H1 (cell line): ENCODE data around the gene HOXA6. TPM values are rescaled to one million over a fixed set of nuclear protein-coding genes. Genes with fewer than 3 reads are reported as not detected.

Experiments
- polyA plus RNA-seq, 7 experiments: library from polyadenylated mRNA; depleted of rRNA in 3 of 7; stranded (reverse) in 5 of 7; unstranded in 2 of 7; fragments of >200 nt in 5 of 7; fragments of 200-250 nt in 2 of 7; gene quantifications; 1 replicate in 5 of 7; 2 replicates in 1 of 7; 4 replicates in 1 of 7; pipeline versions ENCODE4 v1.2.1 to v1.2.3, GENCODE V29; 2011 to 2013; ENCODE audit warnings: missing spikeins in 2 of 7, mixed read lengths in 2 of 7
- total RNA-seq: library from RNA; stranded (reverse); fragmentation: NEBNext Ultra II Directional; extraction: Animal tissue kit (Norgen Biotek cat#: 25700); gene quantifications from 2 replicates; pipeline ENCODE4 v1.2.1, GENCODE V29; 2021
- TF ChIP-seq, protein P1 (sequence below): fragments of 300-600 bp; sonication (generic); IDR thresholded peaks from 2 replicates; pipeline ENCODE4 v1.7.1; 2012; ENCODE audit warnings: low read length, moderate library complexity, mild to moderate bottlenecking, inconsistent platforms; ENCODE audit not compliant: insufficient replicate concordance

Gene HOXA6
- total and polyA plus RNA-seq, 2 of the 8 experiments (the other 6 are each of a cell fraction or from before 2014, with no cell fraction given): not detected

DNA sequence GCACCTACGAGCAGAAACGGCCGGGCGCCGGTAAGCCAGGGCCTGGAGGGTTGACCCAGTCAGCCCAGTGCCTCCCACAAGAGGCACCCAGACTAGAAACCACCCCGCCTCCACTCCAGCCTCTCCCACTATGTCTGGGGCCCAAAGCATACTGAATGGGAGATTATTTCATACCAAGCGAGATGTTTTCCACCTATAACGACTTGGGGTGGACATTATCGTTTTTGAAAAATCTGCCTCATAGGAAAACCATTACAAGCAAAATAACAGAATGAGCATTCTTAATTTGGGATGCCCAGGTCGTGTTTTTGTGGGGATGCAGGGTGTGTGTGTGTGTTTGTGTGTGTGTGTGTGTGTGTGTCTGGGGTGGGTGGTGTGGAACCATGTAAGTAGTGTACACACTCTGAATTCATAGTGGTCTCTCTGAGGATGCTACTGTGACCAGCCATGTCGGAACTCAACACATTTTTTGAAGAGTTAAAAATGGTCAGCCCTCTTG is 1.6 kb downstream of the HOXA6 start (continued):
- TF ChIP-seq, protein P1, sequence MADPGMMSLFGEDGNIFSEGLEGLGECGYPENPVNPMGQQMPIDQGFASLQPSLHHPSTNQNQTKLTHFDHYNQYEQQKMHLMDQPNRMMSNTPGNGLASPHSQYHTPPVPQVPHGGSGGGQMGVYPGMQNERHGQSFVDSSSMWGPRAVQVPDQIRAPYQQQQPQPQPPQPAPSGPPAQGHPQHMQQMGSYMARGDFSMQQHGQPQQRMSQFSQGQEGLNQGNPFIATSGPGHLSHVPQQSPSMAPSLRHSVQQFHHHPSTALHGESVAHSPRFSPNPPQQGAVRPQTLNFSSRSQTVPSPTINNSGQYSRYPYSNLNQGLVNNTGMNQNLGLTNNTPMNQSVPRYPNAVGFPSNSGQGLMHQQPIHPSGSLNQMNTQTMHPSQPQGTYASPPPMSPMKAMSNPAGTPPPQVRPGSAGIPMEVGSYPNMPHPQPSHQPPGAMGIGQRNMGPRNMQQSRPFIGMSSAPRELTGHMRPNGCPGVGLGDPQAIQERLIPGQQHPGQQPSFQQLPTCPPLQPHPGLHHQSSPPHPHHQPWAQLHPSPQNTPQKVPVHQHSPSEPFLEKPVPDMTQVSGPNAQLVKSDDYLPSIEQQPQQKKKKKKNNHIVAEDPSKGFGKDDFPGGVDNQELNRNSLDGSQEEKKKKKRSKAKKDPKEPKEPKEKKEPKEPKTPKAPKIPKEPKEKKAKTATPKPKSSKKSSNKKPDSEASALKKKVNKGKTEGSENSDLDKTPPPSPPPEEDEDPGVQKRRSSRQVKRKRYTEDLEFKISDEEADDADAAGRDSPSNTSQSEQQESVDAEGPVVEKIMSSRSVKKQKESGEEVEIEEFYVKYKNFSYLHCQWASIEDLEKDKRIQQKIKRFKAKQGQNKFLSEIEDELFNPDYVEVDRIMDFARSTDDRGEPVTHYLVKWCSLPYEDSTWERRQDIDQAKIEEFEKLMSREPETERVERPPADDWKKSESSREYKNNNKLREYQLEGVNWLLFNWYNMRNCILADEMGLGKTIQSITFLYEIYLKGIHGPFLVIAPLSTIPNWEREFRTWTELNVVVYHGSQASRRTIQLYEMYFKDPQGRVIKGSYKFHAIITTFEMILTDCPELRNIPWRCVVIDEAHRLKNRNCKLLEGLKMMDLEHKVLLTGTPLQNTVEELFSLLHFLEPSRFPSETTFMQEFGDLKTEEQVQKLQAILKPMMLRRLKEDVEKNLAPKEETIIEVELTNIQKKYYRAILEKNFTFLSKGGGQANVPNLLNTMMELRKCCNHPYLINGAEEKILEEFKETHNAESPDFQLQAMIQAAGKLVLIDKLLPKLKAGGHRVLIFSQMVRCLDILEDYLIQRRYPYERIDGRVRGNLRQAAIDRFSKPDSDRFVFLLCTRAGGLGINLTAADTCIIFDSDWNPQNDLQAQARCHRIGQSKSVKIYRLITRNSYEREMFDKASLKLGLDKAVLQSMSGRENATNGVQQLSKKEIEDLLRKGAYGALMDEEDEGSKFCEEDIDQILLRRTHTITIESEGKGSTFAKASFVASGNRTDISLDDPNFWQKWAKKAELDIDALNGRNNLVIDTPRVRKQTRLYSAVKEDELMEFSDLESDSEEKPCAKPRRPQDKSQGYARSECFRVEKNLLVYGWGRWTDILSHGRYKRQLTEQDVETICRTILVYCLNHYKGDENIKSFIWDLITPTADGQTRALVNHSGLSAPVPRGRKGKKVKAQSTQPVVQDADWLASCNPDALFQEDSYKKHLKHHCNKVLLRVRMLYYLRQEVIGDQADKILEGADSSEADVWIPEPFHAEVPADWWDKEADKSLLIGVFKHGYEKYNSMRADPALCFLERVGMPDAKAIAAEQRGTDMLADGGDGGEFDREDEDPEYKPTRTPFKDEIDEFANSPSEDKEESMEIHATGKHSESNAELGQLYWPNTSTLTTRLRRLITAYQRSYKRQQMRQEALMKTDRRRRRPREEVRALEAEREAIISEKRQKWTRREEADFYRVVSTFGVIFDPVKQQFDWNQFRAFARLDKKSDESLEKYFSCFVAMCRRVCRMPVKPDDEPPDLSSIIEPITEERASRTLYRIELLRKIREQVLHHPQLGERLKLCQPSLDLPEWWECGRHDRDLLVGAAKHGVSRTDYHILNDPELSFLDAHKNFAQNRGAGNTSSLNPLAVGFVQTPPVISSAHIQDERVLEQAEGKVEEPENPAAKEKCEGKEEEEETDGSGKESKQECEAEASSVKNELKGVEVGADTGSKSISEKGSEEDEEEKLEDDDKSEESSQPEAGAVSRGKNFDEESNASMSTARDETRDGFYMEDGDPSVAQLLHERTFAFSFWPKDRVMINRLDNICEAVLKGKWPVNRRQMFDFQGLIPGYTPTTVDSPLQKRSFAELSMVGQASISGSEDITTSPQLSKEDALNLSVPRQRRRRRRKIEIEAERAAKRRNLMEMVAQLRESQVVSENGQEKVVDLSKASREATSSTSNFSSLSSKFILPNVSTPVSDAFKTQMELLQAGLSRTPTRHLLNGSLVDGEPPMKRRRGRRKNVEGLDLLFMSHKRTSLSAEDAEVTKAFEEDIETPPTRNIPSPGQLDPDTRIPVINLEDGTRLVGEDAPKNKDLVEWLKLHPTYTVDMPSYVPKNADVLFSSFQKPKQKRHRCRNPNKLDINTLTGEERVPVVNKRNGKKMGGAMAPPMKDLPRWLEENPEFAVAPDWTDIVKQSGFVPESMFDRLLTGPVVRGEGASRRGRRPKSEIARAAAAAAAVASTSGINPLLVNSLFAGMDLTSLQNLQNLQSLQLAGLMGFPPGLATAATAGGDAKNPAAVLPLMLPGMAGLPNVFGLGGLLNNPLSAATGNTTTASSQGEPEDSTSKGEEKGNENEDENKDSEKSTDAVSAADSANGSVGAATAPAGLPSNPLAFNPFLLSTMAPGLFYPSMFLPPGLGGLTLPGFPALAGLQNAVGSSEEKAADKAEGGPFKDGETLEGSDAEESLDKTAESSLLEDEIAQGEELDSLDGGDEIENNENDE: no peak
